Upper lobe of left lung (tissue), 6 donors: ENCODE results near the gene INSM2. TPM values are rescaled to one million over a fixed set of nuclear protein-coding genes. Genes with fewer than 3 reads are reported as not detected.

Experiments used
- ATAC-seq, 2 donors: fragments of 200-7000 bp; cut with Tn5 transposase; one replicate each; pipeline ENCODE4 v1.9.1; 2022; ENCODE audit warnings: mild to moderate bottlenecking in 2 of 2, moderate library complexity in 2 of 2; ENCODE audit not compliant: low FRiP score in 2 of 2
- DNase-seq, 2 donors: peaks; one replicate each; pipeline ENCODE4 v3.0.0-alpha.2; 2019 to 2020
- H3K27ac ChIP-seq, 4 donors: fragments of 200-600 bp; sonication (generic); one replicate each; pipeline ENCODE4 v1.5.1; 2016 to 2019
- H3K27me3 ChIP-seq, 4 donors: fragments of 200-600 bp; sonication (generic); one replicate each; pipeline ENCODE4 v1.5.1; 2017 to 2019
- H3K36me3 ChIP-seq, 4 donors: fragments of 200-600 bp; sonication (generic); one replicate each; pipeline ENCODE4 v1.5.1; 2016 to 2019
- H3K4me1 ChIP-seq, 4 donors: fragments of 200-600 bp; sonication (generic); one replicate each; pipeline ENCODE4 v1.5.1; 2018 to 2019
- H3K4me3 ChIP-seq, 4 donors: fragments of 200-600 bp; sonication (generic); one replicate each; pipeline ENCODE4 v1.5.1; 2017 to 2019; ENCODE audit warnings: mild to moderate bottlenecking in 2 of 4, moderate library complexity in 1 of 4
- H3K9me3 ChIP-seq, 4 donors: fragments of 200-600 bp; sonication (generic); one replicate each; pipeline ENCODE4 v1.5.1; 2018 to 2019
- EP300 ChIP-seq, 4 donors: sonication (generic); formaldehyde crosslinking; IDR thresholded peaks; one replicate each; pipeline ENCODE4 v1.5.1; 2017; ENCODE audit warnings: antibody characterized with exemption in 4 of 4, control low read depth in 2 of 4
- POLR2A ChIP-seq, 4 donors: fragments of 450-650 bp; IDR thresholded peaks; one replicate each; pipeline ENCODE4 v1.5.1; 2016 to 2017; ENCODE audit warnings: antibody characterized with exemption in 4 of 4, mild to moderate bottlenecking in 2 of 4
- POLR2AphosphoS5 ChIP-seq, 2 donors: sonication (generic); formaldehyde crosslinking; IDR thresholded peaks; one replicate each; pipeline ENCODE4 v1.5.1; 2017; ENCODE audit warnings: antibody characterized with exemption in 2 of 2
- WGBS, 2 donors: methylation state at CpG; one replicate each; pipeline ENCODE4 v1.1.5; 2017 to 2018; 5-methylcytosine and 5-hydroxymethylcytosine counted together
- total RNA-seq, 6 donors: library from RNA; depleted of rRNA in 4 of 6; stranded (reverse); fragments of >200 nt in 4 of 6; gene quantifications; one replicate each; pipeline versions ENCODE4 v1.1.0 to v1.2.1, GENCODE V29; 2016 to 2021
- TF ChIP-seq, protein P1 (sequence below), 6 experiments: fragments of 450-650 bp in 4 of 6; fragments of 200-600 bp in 2 of 6; sonication (generic) in 2 of 6; IDR thresholded peaks; one replicate each; pipeline ENCODE4 v1.5.1; 2016 to 2019; ENCODE audit warnings: antibody characterized with exemption in 6 of 6
- donor health status: DM: no; HTN: no; CAD: no; lungs with moderate emphysema.
- donor health status: DM: no; HTN: yes; CAD: no; lungs with severe emphysema.

The INSM2 gene
- total RNA-seq, 6 donors from 2014 or later = 0.14 to 0.39 (median 0.24) TPM; not detected in 2

DNA sequence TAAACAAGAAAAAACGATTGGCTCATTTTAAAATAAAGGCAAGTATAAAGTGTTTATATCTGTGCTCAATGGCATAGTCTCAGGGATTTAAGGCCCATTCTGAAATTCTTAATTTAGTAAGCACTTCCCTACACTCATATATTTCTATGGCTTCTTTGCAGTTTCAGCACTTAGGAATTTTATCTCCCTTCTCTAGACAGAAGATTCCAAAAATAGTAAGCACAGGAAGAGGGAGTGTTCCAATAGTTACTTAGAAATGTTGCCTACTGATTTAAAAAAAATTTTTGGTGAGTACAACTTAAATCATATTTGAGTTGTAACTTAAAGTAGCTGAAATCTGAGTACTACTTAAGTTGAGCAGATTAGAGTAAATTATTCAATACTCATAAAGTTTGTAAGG, 19.8 kb downstream of the INSM2 start:
- H3K9me3 ChIP-seq = no peaks in the 10 kb centered on the region
- TF ChIP-seq POLR2A (IDR thresholded peaks at IDR 0.05) = no peak
- no peak for TF ChIP-seq EP300 (IDR thresholded peaks at IDR 0.05)
- TF ChIP-seq, protein P1, sequence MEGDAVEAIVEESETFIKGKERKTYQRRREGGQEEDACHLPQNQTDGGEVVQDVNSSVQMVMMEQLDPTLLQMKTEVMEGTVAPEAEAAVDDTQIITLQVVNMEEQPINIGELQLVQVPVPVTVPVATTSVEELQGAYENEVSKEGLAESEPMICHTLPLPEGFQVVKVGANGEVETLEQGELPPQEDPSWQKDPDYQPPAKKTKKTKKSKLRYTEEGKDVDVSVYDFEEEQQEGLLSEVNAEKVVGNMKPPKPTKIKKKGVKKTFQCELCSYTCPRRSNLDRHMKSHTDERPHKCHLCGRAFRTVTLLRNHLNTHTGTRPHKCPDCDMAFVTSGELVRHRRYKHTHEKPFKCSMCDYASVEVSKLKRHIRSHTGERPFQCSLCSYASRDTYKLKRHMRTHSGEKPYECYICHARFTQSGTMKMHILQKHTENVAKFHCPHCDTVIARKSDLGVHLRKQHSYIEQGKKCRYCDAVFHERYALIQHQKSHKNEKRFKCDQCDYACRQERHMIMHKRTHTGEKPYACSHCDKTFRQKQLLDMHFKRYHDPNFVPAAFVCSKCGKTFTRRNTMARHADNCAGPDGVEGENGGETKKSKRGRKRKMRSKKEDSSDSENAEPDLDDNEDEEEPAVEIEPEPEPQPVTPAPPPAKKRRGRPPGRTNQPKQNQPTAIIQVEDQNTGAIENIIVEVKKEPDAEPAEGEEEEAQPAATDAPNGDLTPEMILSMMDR (IDR thresholded peaks at IDR 0.05) = no peak
- no peak for TF ChIP-seq POLR2AphosphoS5 (IDR thresholded peaks at IDR 0.05)
- ATAC-seq (no peak), DNase-seq (no peak)
- no peaks in the 10 kb centered on the region for H3K36me3 ChIP-seq
- no peaks in the 10 kb centered on the region for H3K27me3 ChIP-seq
- WGBS, 2 donors = 57 to 59% methylated on average over 1 of the region's 1 CpG
- no peak overlapping the region for H3K4me3 ChIP-seq
- H3K27ac ChIP-seq = no peak overlapping the region
- no peaks in the 10 kb centered on the region for H3K4me1 ChIP-seq

DNA sequence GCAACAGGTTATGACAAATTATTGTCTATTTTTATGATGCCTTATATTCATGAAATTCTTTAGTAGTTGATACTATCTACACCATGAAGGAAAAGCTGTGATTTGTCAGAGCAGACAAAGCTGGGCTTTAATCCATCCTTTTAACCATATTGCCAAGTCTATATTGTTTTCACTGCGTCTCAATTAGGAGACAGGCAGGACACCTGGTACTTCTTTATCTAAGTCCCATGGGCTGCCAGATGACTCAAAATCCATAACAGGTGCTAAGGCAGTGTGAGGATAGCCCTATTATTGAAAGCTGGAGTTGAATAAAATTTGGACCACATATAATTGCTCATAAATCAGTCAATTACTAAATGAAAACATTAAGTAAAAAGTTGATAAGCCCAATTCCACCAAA, 22.6 kb downstream of the INSM2 start:
- 85 to 100% methylated on average over 1 of the region's 1 CpG for WGBS, 2 donors
- Histone ChIP-seq H3K27me3 (no peaks in the 10 kb centered on the region), H3K9me3 (no peaks in the 10 kb centered on the region), H3K4me1 (no peaks in the 10 kb centered on the region), H3K27ac (no peak overlapping the region), H3K36me3 (peaks cover 0 to 4% (median 0%) of the 10 kb centered on the region in 4 donors), H3K4me3 (no peak overlapping the region)
- TF ChIP-seq POLR2AphosphoS5 (IDR thresholded peaks at IDR 0.05) = no peak
- TF ChIP-seq EP300 (IDR thresholded peaks at IDR 0.05) = no peak
- no peak for TF ChIP-seq POLR2A (IDR thresholded peaks at IDR 0.05)
- TF ChIP-seq, protein P1 (IDR thresholded peaks at IDR 0.05) = no peak
- DNase-seq (no peak), ATAC-seq (no peak)

DNA sequence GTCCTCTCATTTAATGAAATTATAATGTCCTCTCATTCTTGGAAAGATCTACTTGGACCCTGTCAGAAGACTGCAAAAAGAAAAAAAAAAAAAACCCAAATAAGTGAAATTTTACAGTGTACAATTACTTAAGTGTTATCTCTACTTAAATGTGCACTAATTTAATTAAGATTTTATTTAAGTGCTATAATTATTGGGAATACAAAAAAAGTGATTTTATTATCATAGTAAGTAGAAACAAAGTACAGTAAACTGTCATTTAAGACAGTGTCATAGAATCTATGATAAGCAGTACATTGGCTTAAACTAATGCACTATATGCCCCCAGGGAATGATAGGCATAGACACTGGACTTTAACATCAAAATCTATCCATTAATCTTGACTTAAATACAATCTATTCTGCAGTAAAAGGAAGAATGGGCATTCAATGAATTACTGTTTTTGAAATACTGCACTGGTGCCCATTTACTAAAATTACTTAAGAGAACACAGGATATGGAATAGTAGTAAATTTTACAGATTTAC, 23.3 kb downstream of the INSM2 start:
- H3K9me3 ChIP-seq = no peaks in the 10 kb centered on the region
- no peak for DNase-seq
- ATAC-seq = no peak
- H3K4me3 ChIP-seq = no peak overlapping the region
- peaks cover 0 to 4% (median 0%) of the 10 kb centered on the region in 4 donors for H3K36me3 ChIP-seq
- no peaks in the 10 kb centered on the region for H3K27me3 ChIP-seq
- no peak overlapping the region for H3K27ac ChIP-seq
- TF ChIP-seq POLR2AphosphoS5 (IDR thresholded peaks at IDR 0.05) = no peak
- TF ChIP-seq EP300 (IDR thresholded peaks at IDR 0.05) = no peak
- TF ChIP-seq POLR2A (IDR thresholded peaks at IDR 0.05) = no peak
- TF ChIP-seq, protein P1 (IDR thresholded peaks at IDR 0.05) = no peak
- no peaks in the 10 kb centered on the region for H3K4me1 ChIP-seq

DNA sequence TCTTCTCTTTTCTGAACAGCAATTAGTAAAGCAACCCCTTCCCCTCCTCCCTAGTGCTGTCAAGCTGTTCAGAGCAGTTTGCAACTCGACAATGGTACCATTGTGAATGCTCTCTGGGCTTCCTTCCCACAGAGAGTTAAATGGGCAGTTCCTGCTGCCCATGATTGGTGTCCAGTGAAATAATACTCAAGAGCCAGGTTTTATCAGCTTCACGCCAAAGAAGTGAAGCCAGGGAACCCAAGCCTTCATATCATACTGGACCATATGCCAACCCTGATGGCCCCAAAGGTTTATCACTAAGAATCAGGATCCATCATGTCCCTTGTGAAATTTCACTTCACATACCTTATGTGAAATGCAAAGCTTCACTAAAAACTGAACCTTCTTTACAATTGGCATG, 24.7 kb downstream of the INSM2 start:
- no peaks in the 10 kb centered on the region for H3K27me3 ChIP-seq
- ATAC-seq (no peak), DNase-seq (no peak)
- 73 to 84% methylated on average over 2 of the region's 2 CpGs for WGBS, 2 donors
- no peak overlapping the region for H3K4me3 ChIP-seq
- no peak for TF ChIP-seq POLR2A (IDR thresholded peaks at IDR 0.05)
- TF ChIP-seq, protein P1 (IDR thresholded peaks at IDR 0.05) = no peak
- TF ChIP-seq POLR2AphosphoS5 (IDR thresholded peaks at IDR 0.05) = no peak
- no peak for TF ChIP-seq EP300 (IDR thresholded peaks at IDR 0.05)
- no peak overlapping the region for H3K27ac ChIP-seq
- H3K9me3 ChIP-seq = no peaks in the 10 kb centered on the region
- H3K4me1 ChIP-seq = no peaks in the 10 kb centered on the region
- peaks cover 0 to 4% (median 0%) of the 10 kb centered on the region in 4 donors for H3K36me3 ChIP-seq

DNA sequence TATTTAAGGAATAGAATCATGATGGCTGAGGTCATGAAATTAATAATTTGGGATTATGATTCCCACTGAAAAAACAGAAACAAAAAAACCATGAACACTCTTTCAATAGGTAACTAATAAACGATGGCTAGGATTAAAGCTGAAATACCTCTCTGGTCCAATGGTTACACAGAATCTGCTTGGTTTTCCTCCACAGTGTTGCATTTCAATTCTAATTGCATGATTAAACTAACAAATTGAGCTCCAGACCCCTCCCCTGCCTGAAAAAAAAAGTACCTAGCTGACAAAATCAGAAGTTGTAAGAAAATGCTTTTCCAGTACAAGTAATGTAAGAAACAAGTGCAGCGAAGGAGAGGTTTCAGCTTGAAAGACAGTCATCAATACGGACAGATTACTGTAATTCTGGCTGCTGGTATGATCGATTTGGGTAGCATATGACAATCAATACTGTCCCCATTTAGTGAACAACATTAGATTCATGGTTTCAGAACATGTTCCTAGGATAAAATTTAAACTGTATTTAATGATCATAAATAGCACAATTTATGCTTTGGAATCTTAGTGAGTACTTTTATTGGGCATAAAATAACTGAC, 32.0 kb downstream of the INSM2 start:
- Histone ChIP-seq H3K4me1 (no peaks in the 10 kb centered on the region), H3K27me3 (no peaks in the 10 kb centered on the region), H3K36me3 (no peaks in the 10 kb centered on the region), H3K4me3 (no peak overlapping the region), H3K27ac (no peak overlapping the region), H3K9me3 (no peaks in the 10 kb centered on the region)
- 93 to 98% methylated on average over 4 of the region's 4 CpGs for WGBS, 2 donors
- TF ChIP-seq POLR2AphosphoS5 (IDR thresholded peaks at IDR 0.05) = no peak
- TF ChIP-seq EP300 (IDR thresholded peaks at IDR 0.05) = no peak
- TF ChIP-seq, protein P1 (IDR thresholded peaks at IDR 0.05) = no peak
- no peak for TF ChIP-seq POLR2A (IDR thresholded peaks at IDR 0.05)
- DNase-seq = no peak
- ATAC-seq = no peak
